Astrocyte (in vitro differentiated cells and primary cell): ENCODE results near the gene DYTN. TPM values are rescaled to one million over a fixed set of nuclear protein-coding genes. Genes with fewer than 3 reads are reported as not detected.

Experiments used
- DNase-seq: peaks from one replicate; pipeline ENCODE4 v3.0.0-alpha.2; 2010; ENCODE audit warnings: low read depth
- FAIRE-seq: peaks from 2 replicates; lab custom pipeline; 2011; peaks lifted over from hg19 to GRCh38; lab: Jason Lieb, UNC
- H2AFZ ChIP-seq: 2 replicates; pipeline ENCODE4 v1.6.0; 2012; ENCODE audit warnings: low read depth, low read length, inconsistent platforms
- H3K27ac ChIP-seq: 2 replicates; pipeline ENCODE4 v1.5.1; 2011; ENCODE audit warnings: low read depth, low read length, inconsistent platforms
- H3K27me3 ChIP-seq: 2 replicates; pipeline ENCODE4 v1.6.0; 2011; ENCODE audit warnings: low read length, inconsistent platforms; ENCODE audit not compliant: insufficient read depth
- H3K36me3 ChIP-seq: 2 replicates; pipeline ENCODE4 v1.5.1; 2011; ENCODE audit warnings: low read length, inconsistent platforms; ENCODE audit not compliant: insufficient read depth
- H3K4me1 ChIP-seq: 2 replicates; pipeline ENCODE4 v1.5.1; 2011; ENCODE audit warnings: low read length, inconsistent platforms; ENCODE audit not compliant: insufficient read depth
- H3K4me2 ChIP-seq: 2 replicates; pipeline ENCODE4 v1.6.0; 2012; ENCODE audit warnings: low read length, inconsistent platforms
- H3K4me3 ChIP-seq: 2 replicates; pipeline ENCODE4 v1.5.1; 2011; ENCODE audit warnings: low read depth, mild to moderate bottlenecking, low read length, inconsistent platforms; ENCODE audit not compliant: insufficient read depth
- H3K79me2 ChIP-seq: 2 replicates; pipeline ENCODE4 v1.6.0; 2012; ENCODE audit warnings: mild to moderate bottlenecking, low read length, inconsistent platforms; ENCODE audit not compliant: insufficient read depth
- H3K9ac ChIP-seq: 2 replicates; pipeline ENCODE4 v1.6.0; 2012; ENCODE audit warnings: mild to moderate bottlenecking, low read length, inconsistent platforms
- H3K9me3 ChIP-seq: 2 replicates; pipeline ENCODE4 v1.5.1; 2012; ENCODE audit warnings: low read depth, mild to moderate bottlenecking, low read length, inconsistent platforms; ENCODE audit not compliant: insufficient read depth
- H4K20me1 ChIP-seq: 2 replicates; pipeline ENCODE4 v1.6.0; 2012; ENCODE audit warnings: low read length, inconsistent platforms; ENCODE audit not compliant: insufficient read depth
- H3K27ac Mint-ChIP-seq: one replicate; pipeline ENCODE4 v1.8.0; 2021; ENCODE audit warnings: mild to moderate bottlenecking, mixed read lengths; ENCODE audit not compliant: unreplicated experiment
- H3K27me3 Mint-ChIP-seq: one replicate; pipeline ENCODE4 v1.8.0; 2021; ENCODE audit warnings: low read depth, mixed read lengths; ENCODE audit not compliant: unreplicated experiment
- H3K36me3 Mint-ChIP-seq: one replicate; pipeline ENCODE4 v1.8.0; 2021; ENCODE audit warnings: low read depth, mixed read lengths; ENCODE audit not compliant: unreplicated experiment
- H3K4me1 Mint-ChIP-seq: one replicate; pipeline ENCODE4 v1.8.0; 2021; ENCODE audit warnings: low read depth, mixed read lengths; ENCODE audit not compliant: unreplicated experiment
- H3K4me3 Mint-ChIP-seq: one replicate; pipeline ENCODE4 v1.8.0; 2021; ENCODE audit warnings: mild to moderate bottlenecking, moderate library complexity, mixed read lengths; ENCODE audit not compliant: unreplicated experiment
- H3K9me3 Mint-ChIP-seq: one replicate; pipeline ENCODE4 v1.8.0; 2021; ENCODE audit warnings: mild to moderate bottlenecking, mixed read lengths; ENCODE audit not compliant: unreplicated experiment
- EZH2 ChIP-seq: IDR thresholded peaks from 2 replicates; pipeline ENCODE4 v1.6.1; 2012; ENCODE audit warnings: mild to moderate bottlenecking, low read length, inconsistent platforms; ENCODE audit not compliant: insufficient read depth
- total RNA-seq: library from RNA; stranded (reverse); gene quantifications from 2 replicates; pipeline ENCODE4 v1.2.1, GENCODE V29; 2021
- TF ChIP-seq, protein P1 (sequence below): IDR thresholded peaks from 2 replicates; pipeline ENCODE4 v1.5.1; 2011; ENCODE audit warnings: low read depth, mild to moderate bottlenecking, inconsistent platforms, low read length, moderate library complexity; ENCODE audit not compliant: insufficient read depth

Gene DYTN
- total RNA-seq, 1 donor from 2014 or later, result not detected

DNA sequence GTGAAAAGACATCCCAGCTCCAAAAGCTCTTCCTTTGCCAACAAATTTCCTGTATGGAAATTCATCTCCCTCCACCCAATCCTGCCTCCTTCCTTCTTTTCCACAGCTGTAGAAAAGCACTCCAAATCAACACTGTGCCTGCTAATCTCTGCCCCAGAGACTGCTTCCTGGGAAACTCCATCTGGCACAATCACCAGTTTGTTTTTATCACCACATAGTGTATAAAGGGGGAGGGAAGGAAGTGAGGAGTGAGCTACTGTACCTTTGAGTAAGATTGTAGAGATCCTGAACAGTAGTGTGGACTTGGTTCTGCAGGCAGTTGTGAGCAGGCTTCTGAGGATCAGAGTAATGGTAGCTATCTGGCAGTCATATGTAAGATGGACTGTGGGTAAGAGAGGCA lies 90.6 kb downstream of the DYTN start:
- Mint-ChIP-seq H3K4me3 (no peak overlapping the region), H3K27ac (no peak overlapping the region), H3K27me3 (no peaks in the 10 kb centered on the region), H3K36me3 (no peaks in the 10 kb centered on the region), H3K9me3 (no peaks in the 10 kb centered on the region), H3K4me1 (no peaks in the 10 kb centered on the region)
- Histone ChIP-seq H4K20me1 (no peaks in the 10 kb centered on the region), H3K4me3 (no peak overlapping the region), H3K36me3 (no peaks in the 10 kb centered on the region), H2AFZ (no peak overlapping the region), H3K9me3 (no peaks in the 10 kb centered on the region), H3K79me2 (no peaks in the 10 kb centered on the region), H3K4me1 (no peaks in the 10 kb centered on the region), H3K9ac (no peak overlapping the region), H3K27ac (no peak overlapping the region), H3K27me3 (no peaks in the 10 kb centered on the region), H3K4me2 (no peak overlapping the region)
- DNase-seq, result no peak
- TF ChIP-seq, protein P1, sequence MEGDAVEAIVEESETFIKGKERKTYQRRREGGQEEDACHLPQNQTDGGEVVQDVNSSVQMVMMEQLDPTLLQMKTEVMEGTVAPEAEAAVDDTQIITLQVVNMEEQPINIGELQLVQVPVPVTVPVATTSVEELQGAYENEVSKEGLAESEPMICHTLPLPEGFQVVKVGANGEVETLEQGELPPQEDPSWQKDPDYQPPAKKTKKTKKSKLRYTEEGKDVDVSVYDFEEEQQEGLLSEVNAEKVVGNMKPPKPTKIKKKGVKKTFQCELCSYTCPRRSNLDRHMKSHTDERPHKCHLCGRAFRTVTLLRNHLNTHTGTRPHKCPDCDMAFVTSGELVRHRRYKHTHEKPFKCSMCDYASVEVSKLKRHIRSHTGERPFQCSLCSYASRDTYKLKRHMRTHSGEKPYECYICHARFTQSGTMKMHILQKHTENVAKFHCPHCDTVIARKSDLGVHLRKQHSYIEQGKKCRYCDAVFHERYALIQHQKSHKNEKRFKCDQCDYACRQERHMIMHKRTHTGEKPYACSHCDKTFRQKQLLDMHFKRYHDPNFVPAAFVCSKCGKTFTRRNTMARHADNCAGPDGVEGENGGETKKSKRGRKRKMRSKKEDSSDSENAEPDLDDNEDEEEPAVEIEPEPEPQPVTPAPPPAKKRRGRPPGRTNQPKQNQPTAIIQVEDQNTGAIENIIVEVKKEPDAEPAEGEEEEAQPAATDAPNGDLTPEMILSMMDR, result no peak
- no peak for TF ChIP-seq EZH2
- FAIRE-seq, result no peak

- no peaks in the 10 kb centered on the region for H3K27me3 Mint-ChIP-seq
- no peak overlapping the region for H3K4me3 Mint-ChIP-seq
- no peaks in the 10 kb centered on the region for H3K9me3 Mint-ChIP-seq
- no peaks in the 10 kb centered on the region for H3K4me1 Mint-ChIP-seq
- Histone ChIP-seq H3K36me3 (no peaks in the 10 kb centered on the region), H3K4me1 (no peaks in the 10 kb centered on the region), H3K27ac (no peak overlapping the region), H3K79me2 (no peaks in the 10 kb centered on the region), H3K9me3 (no peaks in the 10 kb centered on the region), H3K4me2 (no peak overlapping the region), H3K27me3 (no peaks in the 10 kb centered on the region), H3K4me3 (no peak overlapping the region), H4K20me1 (no peaks in the 10 kb centered on the region), H3K9ac (no peak overlapping the region), H2AFZ (no peak overlapping the region)
- no peak for TF ChIP-seq EZH2
- TF ChIP-seq, protein P1, result no peak
- H3K27ac Mint-ChIP-seq, result no peak overlapping the region
- no peak for FAIRE-seq
- DNase-seq, result no peak
- H3K36me3 Mint-ChIP-seq, result no peaks in the 10 kb centered on the region
These were observed 92.1 kb downstream of the DYTN start for GRCh38 chr2:206626108-206626507.

DNA sequence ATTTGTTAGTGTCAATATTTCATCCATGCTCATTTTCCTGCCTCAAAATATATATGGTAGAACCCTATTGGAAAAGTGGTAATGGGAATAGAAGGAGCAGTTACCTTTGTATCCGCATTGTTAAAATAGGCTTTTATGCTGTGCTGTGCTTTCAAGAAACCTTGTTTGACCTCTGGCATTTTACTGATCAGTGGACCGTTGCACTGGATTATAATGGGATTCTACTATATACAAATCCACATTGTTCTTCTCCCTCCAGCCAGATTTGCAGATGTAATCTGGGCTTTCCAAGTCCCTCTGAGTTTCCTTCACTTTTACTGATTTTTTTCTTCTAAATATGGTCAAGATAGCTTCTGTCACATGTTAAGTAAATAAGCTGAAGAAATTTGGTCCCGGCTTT lies 99.2 kb downstream of the DYTN start:
- TF ChIP-seq, protein P1, result no peak
- no peak for TF ChIP-seq EZH2
- H3K27me3 ChIP-seq, result no peaks in the 10 kb centered on the region
- no peaks in the 10 kb centered on the region for H4K20me1 ChIP-seq
- Mint-ChIP-seq H3K4me1 (peaks cover 11% of the 10 kb centered on the region), H3K27me3 (no peaks in the 10 kb centered on the region), H3K36me3 (no peaks in the 10 kb centered on the region), H3K9me3 (no peaks in the 10 kb centered on the region), H3K27ac (no peak overlapping the region), H3K4me3 (no peak overlapping the region)
- H3K4me2 ChIP-seq, result no peak overlapping the region
- H3K79me2 ChIP-seq, result no peaks in the 10 kb centered on the region
- peaks cover 6% of the 10 kb centered on the region for H3K4me1 ChIP-seq
- H3K36me3 ChIP-seq, result no peaks in the 10 kb centered on the region
- no peak overlapping the region for H3K27ac ChIP-seq
- no peak overlapping the region for H2AFZ ChIP-seq
- H3K9ac ChIP-seq, result no peak overlapping the region
- DNase-seq, result no peak
- H3K4me3 ChIP-seq, result no peak overlapping the region
- no peaks in the 10 kb centered on the region for H3K9me3 ChIP-seq
- FAIRE-seq, result no peak
